Activated T-cell treated with anti-CD3 and anti-CD28 coated beads for 1 hour (primary cell): Measurements from ENCODE around the gene JAG2.

Experiments
- DNase-seq: peaks from one replicate; pipeline ENCODE4 v3.0.0-alpha.2; 2020; ENCODE audit warnings: low read depth

Gene JAG2

DNA sequence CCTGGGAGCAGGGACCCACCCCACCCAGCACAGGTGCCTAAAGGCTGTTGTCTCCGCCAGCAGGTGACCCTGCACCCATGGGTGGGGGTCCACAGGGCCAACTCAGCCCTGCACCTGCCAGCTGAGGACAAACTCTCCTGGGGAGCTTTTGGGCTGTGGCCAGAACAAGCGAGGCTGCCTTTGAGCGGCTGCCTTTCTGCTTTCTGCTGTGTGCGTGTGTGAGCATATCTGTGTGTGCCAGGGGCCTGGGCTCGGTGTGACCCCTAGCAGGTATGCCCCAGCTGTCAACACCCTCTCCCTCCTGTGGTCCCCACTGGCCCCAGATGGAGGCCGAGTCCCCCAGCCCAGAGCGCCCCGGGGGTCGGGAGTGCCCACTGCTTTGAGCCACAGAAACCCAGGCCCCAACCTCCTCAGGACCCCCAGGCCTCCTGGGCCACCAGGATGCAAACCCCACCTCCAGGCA lies 77.5 kb downstream of the JAG2 start:
- no peak for DNase-seq
